Activated T-helper 1 cell treated with Interleukin-2 at 50 U/mL for 16 hours (primary cell): ENCODE data around the gene TPST2.

Source experiments
- DNase-seq: peaks from one replicate; pipeline ENCODE4 v3.0.0-alpha.2; 2020; ENCODE audit warnings: low read depth

TPST2 gene

DNA sequence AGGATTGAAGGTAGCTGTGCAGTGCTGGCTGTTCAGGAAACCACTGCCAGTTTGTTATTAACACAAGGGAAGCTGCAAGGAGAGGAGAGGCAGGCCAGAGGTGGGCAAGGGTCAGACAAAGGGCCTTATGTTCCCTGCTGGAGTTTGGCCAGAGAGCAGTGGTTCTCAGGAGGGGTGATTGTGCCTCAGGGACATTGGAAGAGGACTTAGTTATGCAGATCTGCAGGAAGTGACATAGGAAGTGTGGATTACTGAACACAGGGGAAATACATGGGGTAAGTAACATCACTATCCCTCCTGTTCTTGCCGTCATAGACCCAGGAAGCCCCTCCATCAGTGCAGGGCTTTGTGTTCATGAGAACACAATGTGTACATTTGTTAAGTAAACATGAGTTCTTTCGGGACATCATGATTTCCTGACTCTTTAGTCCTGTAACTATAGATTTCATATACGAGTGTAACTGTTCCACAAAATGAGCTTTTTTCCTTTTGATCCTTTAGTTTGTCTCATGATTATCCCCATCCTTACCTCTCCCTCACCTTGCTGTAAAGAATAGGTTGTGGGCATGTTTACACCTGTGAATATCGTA lies 100.4 kb downstream of the TPST2 start:
- no peak for DNase-seq

GRCh38 chr22:26487996-26488395 lies 101.9 kb downstream of the TPST2 start:
- no peak for DNase-seq

DNA sequence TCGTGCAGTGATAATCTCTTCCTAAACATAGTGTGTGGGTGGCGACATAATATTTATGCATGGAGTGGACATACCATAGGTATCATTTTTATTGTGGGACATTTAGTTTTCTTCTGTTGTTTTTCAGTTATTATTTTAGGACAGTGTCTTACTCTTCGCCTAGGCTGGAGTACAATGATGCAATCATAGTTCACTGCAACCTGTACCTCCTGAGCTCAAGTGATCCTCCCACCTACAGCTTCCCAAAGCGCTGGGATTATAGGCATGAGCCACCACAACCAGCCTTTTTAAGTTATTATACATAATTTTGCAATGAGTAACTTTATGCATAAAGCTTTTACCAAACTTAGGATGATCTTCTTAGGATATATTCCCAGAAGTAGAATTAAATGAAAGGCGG lies 103.5 kb downstream of the TPST2 start:
- DNase-seq = no peak

GRCh38 chr22:26485806-26486390 lies 104.0 kb downstream of the TPST2 start:
- DNase-seq = no peak

- no peak for DNase-seq
Measured at GRCh38 chr22:26485013-26485412, 104.9 kb downstream of the TPST2 start.

GRCh38 chr22:26484360-26484706 lies 105.6 kb downstream of the TPST2 start:
- DNase-seq = no peak

DNA sequence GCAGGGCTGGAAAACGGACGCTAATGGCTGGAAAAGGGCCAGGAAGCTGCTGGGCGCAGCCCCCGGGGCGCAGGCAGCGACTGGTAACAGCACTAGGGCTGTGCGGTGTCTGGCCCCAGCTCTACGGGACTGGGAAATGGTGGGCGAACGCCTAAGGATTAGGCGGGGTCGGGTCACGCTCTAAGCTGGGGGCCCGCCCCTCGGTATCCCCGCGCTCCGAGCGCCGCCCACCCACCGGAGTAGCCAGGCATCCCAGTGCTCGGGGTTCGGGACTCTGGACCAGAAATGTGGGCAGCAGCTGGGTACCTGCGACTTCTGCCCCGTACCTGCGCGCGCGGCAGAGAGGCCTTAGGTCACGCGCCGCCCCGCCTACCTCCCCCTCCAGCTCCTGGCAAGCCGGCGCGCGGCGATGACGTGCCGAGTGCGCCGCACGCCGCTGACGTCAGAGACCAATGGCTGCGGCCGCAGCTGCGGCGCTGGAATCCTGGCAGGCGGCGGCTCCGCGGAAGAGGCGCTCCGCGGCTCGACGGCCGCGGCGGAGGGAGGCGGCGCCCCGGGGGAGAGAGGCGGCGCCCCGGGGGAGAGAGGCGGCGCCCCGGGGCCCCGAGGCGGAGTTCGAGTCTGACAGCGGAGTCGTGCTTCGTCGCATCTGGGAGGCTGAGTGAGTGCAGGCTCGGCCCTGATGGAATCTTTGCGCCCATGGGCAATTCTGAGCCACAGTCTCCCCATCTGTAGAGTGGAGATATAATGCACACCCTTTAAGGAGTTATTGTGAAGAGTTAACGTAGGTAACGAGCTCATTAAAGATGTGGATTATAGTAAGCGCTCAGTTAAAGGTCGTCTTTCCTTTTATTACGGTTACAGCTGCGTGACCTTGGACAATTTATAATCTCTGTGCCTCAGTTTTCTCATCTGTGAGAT lies 106.2 kb downstream of the TPST2 start, which contains the start of the genes HPS4 and SRRD:
Gene HPS4 (minus strand): TSS at position 345 of the 921 bp plus-strand sequence. CDS start 2,021 bp downstream, outside the sequence.
Gene SRRD (plus strand): TSS at position 439 of the 921 bp plus-strand sequence. CDS start 14 bp downstream, at position 453.
- peak; percentile 92 for DNase-seq

DNA sequence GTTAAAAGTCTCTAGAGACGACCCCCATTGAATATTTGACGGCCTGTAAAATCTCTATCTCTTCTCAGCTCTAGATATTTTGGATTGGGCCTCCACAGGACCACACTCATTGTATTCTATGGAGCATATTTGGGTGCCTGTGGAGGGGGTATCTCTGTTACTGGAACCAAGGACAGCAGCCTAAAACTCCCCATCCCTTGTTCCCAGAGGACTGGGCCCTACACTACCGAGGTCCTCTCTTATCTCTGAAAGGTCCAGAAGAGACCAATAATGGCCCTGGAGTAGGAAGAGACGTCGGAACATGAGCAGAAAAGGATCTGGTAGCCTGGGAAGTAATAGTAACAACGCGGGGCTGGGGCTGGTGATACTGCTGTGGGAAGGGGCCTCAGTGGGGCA lies 106.9 kb downstream of the TPST2 start:
- DNase-seq = no peak

DNA sequence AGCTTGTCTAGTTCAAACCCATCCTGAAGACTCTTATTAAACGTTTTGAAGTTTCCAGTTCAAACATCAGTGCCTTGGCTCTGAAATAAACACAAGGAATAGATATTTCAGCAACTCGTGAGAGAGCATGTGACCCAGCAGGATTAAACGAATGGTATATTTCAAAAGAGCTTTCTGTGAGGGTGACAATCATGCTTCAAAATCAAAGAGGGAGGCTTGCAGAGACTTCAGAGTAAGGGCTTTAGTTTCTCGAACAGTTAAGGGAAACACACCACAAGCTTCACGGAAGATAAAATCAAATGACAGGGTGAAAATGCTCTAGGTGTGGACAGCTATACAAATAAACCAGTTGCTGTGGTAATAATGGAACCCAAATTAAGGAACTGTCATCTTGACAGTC lies 107.8 kb downstream of the TPST2 start:
- DNase-seq = no peak

- no peak for DNase-seq
Measured at GRCh38 chr22:26481694-26482093, 108.2 kb downstream of the TPST2 start.

DNA sequence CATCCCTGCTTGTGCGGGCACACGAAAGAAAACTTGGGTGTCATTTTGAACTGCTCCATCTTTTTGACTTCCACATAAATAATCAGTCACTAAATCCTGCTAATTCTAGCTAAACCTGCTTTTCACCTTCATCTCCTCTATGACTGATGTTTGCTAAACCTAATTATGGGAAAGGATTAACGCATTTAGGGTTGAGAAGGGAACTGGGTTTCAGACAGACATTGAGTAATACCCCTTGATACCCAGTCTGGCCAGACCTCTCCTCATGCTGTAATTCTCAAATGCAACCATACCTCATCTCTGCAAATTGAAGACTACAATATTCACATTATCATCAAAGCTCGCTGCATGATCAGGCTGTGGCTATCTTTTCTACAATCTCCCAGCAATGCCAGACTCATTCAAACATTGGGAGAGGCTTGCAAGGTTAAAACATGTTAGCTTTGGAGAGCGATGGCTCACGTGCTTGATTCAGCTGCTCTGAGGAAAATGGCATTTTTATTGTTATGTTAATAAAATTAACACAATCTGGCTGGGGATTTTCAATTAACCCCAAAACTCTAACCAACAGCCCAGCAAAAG lies 108.7 kb downstream of the TPST2 start:
- no peak for DNase-seq

DNA sequence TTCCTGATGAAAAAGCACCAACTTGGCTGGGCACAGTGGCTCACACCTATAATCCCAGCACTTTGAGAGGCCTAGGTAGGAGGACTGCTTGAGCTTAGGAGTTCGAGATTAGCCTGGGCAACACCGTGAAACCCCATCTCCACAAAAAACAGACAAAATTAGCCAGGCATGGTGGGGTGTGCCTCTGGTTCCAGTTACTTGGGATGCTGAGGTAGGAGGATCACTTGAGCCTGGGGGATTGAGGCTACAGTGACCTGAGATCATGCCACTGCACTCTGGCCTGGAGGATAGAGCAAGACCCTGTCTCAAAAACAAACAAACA lies 109.4 kb downstream of the TPST2 start:
- no peak for DNase-seq

DNA sequence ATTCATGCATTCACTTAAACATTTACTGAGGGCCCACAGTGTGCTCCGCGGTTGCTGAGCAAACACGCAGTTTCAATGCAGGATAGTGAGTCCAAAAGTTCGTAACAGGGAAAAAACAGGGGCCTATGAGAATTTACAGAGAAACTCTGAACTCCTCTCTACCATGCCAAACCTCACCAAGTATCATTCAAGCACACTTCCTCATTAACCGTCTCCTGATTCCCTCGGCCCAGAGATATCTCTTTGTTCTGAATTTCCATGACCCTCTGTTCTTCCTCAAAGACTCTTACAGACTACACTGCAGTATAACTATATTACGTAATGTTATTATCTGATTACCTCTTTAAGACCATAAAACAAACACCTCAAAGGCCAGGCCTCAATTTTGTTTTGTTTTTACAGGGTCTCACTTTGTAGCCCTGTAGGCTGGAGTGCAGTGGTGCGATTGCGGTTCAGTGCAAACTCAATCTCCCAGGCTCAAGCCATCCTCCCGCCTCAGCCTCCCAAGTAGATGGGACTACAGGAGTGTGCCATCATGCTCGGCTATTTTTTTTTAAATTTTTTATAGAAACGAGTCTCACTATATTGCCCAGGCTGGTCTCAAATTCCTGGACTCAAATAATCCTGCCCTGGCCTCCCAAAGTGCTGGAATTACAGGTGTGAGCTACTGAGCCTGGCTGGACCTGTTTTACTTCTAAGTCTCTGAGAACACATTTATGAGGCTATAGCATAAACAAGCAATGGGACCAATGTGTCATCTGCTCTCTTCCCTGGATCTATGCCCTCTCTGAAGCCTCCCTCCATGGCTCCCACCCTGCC lies 109.9 kb downstream of the TPST2 start:
- no peak for DNase-seq

GRCh38 chr22:26479043-26479791 lies 110.7 kb downstream of the TPST2 start:
- DNase-seq = no peak

DNA sequence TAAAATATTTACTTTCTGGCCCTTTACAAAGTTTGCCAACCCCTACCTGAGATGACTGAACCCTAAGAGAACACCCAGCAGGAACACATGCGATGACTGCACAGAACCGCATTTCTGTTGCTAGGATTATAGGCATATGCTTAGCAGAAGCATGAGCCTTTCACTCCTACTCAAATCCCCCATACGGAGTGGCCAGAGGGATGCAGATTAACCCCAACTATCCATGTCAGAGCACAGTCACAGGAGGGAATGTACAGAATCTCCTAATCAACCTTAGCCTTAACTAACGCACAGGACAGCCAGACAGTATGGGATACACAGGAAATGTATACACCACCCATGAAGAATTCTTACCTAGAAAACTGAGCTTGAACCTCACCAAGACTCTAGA lies 112.6 kb downstream of the TPST2 start:
- no peak for DNase-seq

GRCh38 chr22:26476705-26477340 lies 113.1 kb downstream of the TPST2 start:
- no peak for DNase-seq

- DNase-seq = no peak
Measured at GRCh38 chr22:26474682-26475081, 115.2 kb downstream of the TPST2 start.
